Type B pancreatic cell (in vitro differentiated cells): ENCODE data around the gene AFAP1. TPM values are rescaled to one million over a fixed set of nuclear protein-coding genes. Genes with fewer than 3 reads are reported as not detected.

Experiments
- DNase-seq: peaks from one replicate; pipeline ENCODE4 v3.0.0; 2021; ENCODE audit warnings: mixed read lengths; ENCODE audit not compliant: unreplicated experiment; ENCODE audit errors: extremely low spot score
- H3K27ac Mint-ChIP-seq: 2 replicates; pipeline ENCODE4 v1.8.0; 2021; ENCODE audit warnings: mild to moderate bottlenecking, mixed read lengths
- H3K27me3 Mint-ChIP-seq: 2 replicates; pipeline ENCODE4 v1.8.0; 2021; ENCODE audit warnings: mixed read lengths
- H3K36me3 Mint-ChIP-seq: 2 replicates; pipeline ENCODE4 v1.8.0; 2021; ENCODE audit warnings: mixed read lengths
- H3K4me1 Mint-ChIP-seq: one replicate; pipeline ENCODE4 v1.8.0; 2021; ENCODE audit warnings: mixed read lengths; ENCODE audit not compliant: unreplicated experiment
- H3K4me3 Mint-ChIP-seq: 2 replicates; pipeline ENCODE4 v1.8.0; 2021; ENCODE audit warnings: mild to moderate bottlenecking, mixed read lengths
- H3K9me3 Mint-ChIP-seq: 2 replicates; pipeline ENCODE4 v1.8.0; 2021; ENCODE audit warnings: mixed read lengths
- CTCF ChIP-seq: fragments of 200-600 bp; sonication (generic); conservative IDR thresholded peaks from 2 replicates; pipeline ENCODE4 v1.5.0; 2021; ENCODE audit warnings: antibody characterized with exemption, mild to moderate bottlenecking
- total RNA-seq: library from RNA; stranded (reverse); gene quantifications from 2 replicates; pipeline ENCODE4 v1.2.1, GENCODE V29; 2021; ENCODE audit warnings: low replicate concordance

AFAP1 gene
- total RNA-seq, 1 donor from 2014 or later, result 36.6 TPM

GRCh38 chr4:7821245-7822136 is 118.2 kb downstream of the AFAP1 start:
- DNase-seq, result no peak
- H3K36me3 Mint-ChIP-seq, result peaks cover 34% of the 10 kb centered on the region
- H3K9me3 Mint-ChIP-seq, result no peaks in the 10 kb centered on the region
- no peak overlapping the region for H3K27ac Mint-ChIP-seq
- H3K4me3 Mint-ChIP-seq, result no peak overlapping the region
- TF ChIP-seq CTCF, result no peak
- H3K4me1 Mint-ChIP-seq, result peaks cover 55% of the 10 kb centered on the region
- H3K27me3 Mint-ChIP-seq, result no peaks in the 10 kb centered on the region

GRCh38 chr4:7820031-7820818 is 119.4 kb downstream of the AFAP1 start:
- Mint-ChIP-seq H3K36me3 (peaks cover 36% of the 10 kb centered on the region), H3K4me1 (peaks cover 49% of the 10 kb centered on the region), H3K9me3 (no peaks in the 10 kb centered on the region), H3K4me3 (no peak overlapping the region), H3K27me3 (no peaks in the 10 kb centered on the region), H3K27ac (no peak overlapping the region)
- no peak for DNase-seq
- TF ChIP-seq CTCF, result no peak

DNA sequence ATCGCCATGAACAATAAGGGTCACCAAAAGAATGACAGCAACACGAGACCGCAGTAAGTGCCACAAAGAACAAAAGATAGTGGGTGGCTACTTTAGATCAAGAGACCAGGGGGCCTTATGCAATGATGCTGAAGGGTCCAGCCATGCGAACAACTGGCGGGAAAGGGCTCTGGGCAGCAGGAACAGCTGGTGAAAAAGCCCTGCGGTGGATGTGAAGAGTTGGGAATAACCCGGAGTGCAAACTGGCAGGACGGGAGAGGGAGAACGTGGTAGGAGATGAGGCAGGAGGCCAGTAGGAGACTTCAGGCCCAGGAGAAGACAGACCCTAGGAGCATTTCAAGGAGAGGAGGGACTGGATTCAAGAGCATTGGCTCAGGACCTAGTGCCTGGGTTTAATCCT is 120.2 kb downstream of the AFAP1 start:
- Mint-ChIP-seq H3K36me3 (peaks cover 41% of the 10 kb centered on the region), H3K4me1 (peaks cover 42% of the 10 kb centered on the region), H3K27ac (no peak overlapping the region)

GRCh38 chr4:7818399-7818911 is 121.2 kb downstream of the AFAP1 start:
- Mint-ChIP-seq H3K4me1 (peaks cover 39% of the 10 kb centered on the region), H3K36me3 (peaks cover 41% of the 10 kb centered on the region), H3K4me3 (no peak overlapping the region), H3K9me3 (no peaks in the 10 kb centered on the region), H3K27me3 (no peaks in the 10 kb centered on the region), H3K27ac (no peak overlapping the region)
- no peak for DNase-seq
- no peak for TF ChIP-seq CTCF

More for the DNA sequence above, 120.2 kb downstream of the AFAP1 start:
- no peak overlapping the region for H3K4me3 Mint-ChIP-seq
- no peaks in the 10 kb centered on the region for H3K27me3 Mint-ChIP-seq
- no peak for TF ChIP-seq CTCF
- no peaks in the 10 kb centered on the region for H3K9me3 Mint-ChIP-seq
- DNase-seq, result no peak

DNA sequence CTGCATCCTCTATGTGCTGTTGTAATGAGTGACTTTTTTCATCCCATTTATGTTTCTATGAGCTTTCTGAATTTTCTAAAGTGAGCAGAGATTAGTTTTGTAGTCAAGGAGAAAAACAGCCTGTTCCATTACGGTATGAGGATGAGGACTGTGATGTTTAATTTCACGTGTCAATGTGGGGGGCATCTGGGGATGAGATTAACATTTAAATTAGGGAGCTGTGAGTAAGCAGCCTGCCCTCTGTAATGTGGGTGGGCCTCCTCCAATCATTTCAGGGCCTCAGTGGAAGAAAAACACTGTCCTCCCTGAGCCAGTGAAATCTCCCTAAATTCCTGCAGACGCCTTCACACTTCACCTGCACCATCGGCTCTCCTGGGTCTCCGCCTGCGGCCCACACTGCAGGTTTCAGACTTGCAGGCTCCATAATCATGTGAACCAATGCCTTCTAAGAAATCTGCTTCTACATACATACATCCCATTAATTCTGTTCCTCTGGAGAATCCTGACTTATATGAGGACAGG is 121.7 kb downstream of the AFAP1 start:
- Mint-ChIP-seq H3K4me1 (peaks cover 35% of the 10 kb centered on the region), H3K27me3 (no peaks in the 10 kb centered on the region), H3K27ac (no peak overlapping the region), H3K36me3 (peaks cover 41% of the 10 kb centered on the region), H3K9me3 (no peaks in the 10 kb centered on the region), H3K4me3 (no peak overlapping the region)
- DNase-seq, result no peak
- TF ChIP-seq CTCF, result no peak
